HG03432 (cell line): ENCODE data around the gene SRCIN1.
"Not testable (repeated sequence)": the region's sequence is repeated elsewhere in the genome, so short reads cannot be mapped to it uniquely, and the experiment has no call there.

Experiments
- ATAC-seq: cut with Tn5 transposase; IDR thresholded peaks from one replicate; pipeline ENCODE4 v1.9.1; 2021; ENCODE audit warnings: mild to moderate bottlenecking, moderate library complexity; ENCODE audit not compliant: unreplicated experiment

Gene SRCIN1

DNA sequence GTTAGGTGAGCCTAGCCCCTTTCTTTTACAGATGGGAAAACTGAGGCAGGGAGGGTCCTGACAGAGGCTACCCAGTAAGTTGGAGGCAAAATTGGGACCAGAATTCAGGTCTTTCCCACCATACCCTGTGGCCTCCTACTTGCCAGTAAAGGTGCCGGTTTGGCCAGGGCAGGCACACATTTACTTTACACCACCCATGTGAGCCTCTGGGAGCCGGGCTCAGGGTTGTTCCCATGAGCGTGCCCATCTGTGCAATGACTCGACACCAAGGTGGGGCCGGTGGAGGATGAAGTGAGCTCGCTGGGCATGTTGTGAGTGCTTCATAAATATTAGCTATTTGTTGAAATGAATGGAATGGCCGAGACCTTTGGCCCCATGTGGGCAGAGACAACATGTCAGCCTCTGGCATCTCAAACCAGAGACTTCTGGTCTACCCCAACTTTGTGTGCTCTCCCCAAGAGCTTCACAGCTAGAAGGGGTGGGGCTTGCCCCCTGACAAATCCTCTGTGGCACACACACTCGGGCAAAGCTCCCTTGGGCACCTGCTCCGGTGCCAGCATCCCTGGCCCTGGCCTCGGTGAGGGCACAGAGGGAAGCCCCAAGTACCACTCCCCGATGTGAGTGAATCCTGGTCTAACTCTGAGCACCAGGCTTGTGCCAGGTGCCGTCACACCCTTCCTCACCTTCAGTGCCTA lies 60.1 kb downstream of the SRCIN1 start:
- no peak for ATAC-seq

GRCh38 chr17:38544839-38545209 lies 60.9 kb downstream of the SRCIN1 start:
- no peak for ATAC-seq

DNA sequence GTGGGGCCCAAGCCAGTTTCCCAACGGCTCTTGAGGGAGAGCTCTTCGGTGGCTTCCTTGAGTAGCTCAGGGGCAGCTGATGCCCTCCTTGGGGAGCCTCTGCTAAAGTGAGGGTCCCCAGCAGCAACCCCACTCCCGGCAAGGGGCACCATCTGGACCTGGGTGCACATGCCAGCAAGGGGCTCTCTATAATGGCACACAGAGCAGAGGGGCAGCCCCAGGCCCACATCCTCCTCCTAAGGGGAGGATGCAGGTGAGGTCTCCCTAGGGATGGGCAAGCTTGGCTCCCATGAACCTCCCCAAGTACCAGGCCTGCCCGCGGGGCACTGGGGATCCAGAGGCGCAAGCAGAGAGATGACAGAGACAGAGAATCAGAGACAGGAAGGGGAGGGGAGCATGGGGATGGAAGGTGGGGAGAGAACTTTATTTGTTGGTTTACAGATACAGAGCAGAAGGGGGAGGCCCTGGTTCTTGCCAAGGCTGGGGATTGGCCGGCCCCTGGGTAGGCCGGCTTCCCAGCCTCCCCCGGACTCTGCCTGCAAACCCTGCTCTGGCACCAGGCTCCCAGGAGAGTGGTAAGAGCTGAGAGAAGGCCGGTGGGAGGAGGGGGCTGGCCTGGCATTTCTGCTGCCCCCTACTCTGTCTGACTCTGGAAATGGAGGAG lies 61.4 kb downstream of the SRCIN1 start:
- no peak for ATAC-seq

DNA sequence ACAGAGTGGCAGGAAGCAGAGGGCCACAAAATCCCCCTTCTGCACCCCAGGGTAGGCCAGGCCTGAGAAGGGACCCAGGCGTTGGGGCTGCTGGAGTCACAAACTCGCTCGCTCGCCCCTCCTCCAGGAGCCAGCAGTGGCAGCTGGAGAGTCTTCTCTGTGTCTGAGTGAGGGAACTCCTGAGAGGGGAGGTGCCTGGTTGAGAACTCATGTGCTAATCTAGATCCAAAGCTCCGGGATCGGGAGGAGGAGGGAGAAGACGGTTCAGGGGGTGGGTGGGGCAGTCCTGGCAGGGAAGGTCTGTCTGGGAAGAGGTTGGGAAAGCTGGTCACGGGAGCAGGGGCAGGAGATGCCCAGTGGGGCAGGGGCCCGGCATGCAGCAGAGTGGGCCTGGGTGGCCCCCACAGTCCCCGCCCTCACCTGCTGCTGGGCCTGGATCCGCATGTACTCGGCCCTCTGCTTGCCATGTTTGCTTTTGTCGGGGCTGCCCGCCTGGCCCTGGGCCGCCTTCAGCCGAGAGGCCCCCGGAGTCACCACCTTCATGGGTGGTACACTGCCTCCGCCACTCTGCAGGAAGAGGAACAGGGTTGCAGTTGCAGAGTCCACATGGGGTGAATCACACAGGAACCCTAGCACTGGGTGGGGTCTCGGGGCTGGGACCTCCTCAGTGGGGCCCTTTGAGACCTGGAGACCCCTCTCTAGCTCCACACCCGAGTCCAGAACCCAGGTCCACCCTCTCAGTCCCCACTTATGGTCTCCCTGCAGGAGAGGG lies 62.2 kb downstream of the SRCIN1 start:
- no peak for ATAC-seq

DNA sequence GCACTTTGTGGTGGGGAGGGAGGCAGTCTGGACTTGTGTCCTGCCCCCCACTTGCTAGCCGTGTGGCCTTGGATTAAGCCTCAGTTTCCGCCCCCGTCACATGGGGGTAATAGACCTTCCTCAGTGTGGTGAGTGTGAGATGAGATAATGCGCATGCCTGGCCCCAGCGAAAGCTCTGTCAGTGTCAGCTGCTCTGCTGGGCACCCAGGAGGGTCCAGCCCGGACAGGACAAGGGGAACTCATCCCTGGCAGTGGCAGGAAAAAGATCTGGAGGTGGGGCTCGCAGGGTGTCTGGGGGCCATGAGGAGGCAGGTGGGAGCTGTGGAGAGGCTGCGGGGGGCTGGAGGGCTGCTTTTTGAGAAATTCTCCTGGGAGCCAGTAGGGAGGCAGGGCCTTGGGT lies 63.5 kb downstream of the SRCIN1 start:
- ATAC-seq: no peak

GRCh38 chr17:38541281-38541680 lies 64.5 kb downstream of the SRCIN1 start:
- ATAC-seq: no peak

DNA sequence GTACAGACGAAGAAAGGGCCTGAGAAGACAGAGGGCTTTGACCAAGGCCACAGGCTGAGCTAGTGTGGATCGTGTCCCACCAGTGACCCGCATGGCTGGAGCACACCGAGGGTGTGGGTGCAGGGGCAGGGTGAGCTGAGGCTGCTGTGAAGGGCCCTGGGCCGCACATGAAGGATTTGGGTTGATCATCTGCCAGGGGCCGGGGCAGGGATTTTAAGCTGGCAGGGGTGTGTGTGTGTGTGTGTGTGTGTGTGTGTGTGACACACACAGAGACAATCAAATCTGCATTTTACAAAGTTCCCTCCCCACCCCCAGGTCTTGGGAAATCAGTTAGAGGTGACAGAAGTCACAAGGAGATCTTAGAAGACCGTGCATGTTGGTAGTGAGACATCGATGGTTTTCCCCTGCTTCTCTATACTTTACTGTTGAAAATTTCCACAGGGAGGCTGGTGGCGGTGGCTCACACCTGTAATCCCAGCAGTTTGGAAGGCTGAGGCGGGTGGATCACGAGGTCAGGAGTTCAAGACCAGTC lies 65.2 kb downstream of the SRCIN1 start:
- ATAC-seq: no peak

- ATAC-seq: no peak
These were observed 66.4 kb downstream of the SRCIN1 start for GRCh38 chr17:38539386-38539785.

DNA sequence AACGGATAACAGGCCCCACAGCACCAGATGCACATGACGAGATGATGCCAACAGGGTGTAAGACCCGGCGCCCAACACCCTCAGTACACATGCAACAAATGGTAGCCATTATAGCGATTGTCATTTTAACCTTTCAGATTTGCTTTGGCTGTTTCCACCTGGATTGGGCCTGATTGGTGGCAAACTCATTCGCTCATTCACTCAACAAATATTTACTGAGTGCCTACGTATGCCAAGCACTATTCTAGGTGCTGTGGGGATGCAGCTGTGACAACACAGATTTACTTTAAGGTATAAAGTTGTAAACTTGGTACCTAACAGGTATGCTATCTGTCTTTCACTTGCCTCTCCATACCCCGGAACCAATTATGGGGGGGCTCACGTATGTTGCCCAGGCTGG lies 66.8 kb downstream of the SRCIN1 start:
- ATAC-seq: no peak

DNA sequence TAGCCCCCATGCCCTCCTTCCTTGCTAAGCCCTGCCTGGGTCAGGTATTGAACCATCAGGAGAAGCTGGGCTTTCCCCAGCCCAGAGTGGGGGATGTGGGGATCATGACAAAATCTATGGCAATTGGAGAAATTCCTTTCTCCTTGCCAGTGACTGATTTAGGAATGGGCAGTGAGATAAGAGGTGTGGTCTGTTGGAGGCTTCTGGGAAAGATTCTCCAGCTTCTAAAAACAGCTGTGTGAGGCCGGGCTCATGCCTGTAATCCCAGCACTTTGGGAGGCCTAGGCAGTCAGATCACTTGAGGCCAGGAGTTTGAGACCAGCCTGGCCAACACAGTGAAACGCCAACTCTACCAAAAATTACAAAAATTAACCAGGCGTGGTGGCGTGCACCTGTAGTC lies 69.1 kb downstream of the SRCIN1 start:
- no peak for ATAC-seq

DNA sequence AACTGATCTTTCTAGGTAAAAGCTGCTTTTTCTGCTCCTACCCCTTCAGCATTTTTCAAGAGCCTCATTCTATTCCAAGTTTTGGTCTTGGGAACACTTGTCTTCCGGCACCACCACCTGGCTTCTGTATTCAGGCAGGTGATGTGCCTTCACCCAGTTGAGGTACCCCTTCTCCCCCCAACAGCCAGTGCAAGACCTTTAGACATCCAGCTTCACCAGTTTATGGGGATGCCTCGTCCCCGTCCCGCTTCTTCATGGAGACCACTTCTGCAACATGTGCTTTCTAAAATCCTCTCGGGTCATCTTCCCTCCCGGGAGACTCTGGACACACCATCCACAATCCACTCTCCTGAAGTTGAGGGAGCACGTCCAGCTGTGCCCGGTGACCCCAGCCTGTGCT lies 69.9 kb downstream of the SRCIN1 start:
- ATAC-seq: no peak

DNA sequence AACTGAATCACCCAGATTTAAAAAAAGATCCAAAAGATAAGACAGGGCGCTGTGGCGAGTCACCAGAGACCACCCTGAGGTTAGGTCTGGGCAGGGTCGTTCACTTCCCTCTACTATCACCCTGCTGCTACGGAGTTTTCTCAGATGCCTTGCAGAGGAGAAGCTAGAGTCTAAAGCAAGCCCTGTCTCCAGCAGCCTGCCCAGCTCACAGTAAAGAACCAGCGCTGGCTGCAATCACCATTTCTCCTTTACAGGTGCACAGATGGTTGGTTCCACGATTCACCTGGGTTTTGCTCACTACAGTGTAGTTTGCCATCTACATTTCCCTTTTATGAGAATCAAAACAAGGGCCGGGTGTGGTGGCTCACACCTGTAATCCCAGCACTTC lies 71.3 kb downstream of the SRCIN1 start:
- ATAC-seq: no peak

- ATAC-seq: no peak
These were observed 71.8 kb downstream of the SRCIN1 start for GRCh38 chr17:38533866-38534497.

DNA sequence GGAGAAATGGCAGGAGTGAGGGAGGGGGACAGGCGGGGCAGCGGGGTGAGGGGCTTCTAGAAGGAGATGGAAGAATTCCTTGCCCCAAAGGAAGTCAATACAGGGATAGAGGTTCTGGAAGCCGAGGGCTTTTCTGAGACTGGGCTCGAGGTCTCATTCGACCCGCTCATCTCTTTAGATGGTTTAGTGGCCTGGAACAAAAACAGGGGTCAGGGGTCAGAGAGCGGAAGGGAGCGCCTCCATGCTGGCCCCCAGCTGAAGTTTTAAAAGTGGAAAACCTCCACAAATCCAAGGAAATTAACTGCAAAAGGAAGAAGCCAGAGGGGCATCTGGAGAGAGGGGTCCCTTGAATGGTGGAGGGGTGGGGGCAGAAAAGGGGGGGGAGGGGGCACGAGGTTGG lies 72.5 kb downstream of the SRCIN1 start:
- no peak for ATAC-seq

DNA sequence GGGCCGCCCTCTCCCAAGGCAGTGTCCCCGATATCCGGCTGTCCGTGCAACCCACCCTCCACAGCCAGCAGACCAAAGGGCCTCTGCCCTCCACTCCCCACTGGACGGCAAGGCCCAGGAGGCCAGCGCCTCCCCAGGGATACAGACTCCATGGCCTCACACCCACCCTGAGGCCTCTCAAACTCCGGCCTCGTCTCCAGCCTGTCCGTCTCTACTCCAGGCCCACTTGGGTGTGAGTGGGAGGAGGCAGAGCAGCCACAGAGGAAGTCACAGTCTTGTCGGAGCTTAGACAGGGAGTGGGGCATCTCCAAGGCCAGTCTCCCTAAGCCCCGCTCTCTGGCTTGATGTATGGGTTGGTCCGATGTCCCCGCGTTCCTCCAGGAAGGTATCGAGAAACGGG lies 73.3 kb downstream of the SRCIN1 start:
- no peak for ATAC-seq

GRCh38 chr17:38531761-38532160 lies 74.0 kb downstream of the SRCIN1 start:
- not testable (repeated sequence) for ATAC-seq

GRCh38 chr17:38530856-38531255 lies 74.9 kb downstream of the SRCIN1 start:
- ATAC-seq: not testable (repeated sequence)

DNA sequence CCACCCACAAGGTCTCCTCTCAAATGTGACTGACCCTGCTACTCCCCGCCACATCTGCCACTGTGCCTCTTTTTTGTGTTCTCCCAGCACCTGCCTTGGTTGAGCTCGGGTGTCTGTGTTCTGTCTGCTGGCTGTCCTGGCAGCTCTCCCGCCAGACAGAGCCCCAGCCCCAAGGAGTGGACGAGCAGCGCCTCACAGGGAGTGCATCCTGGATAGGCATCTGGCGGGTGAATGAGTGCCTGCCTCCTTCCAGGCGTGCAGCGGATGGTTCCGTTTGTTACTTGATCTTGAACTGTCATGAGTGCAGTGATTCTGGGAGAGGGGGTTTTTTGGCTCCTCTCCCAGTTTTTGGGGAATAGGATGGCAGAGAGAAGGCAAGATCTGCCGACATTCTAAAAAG lies 77.6 kb downstream of the SRCIN1 start:
- ATAC-seq: not testable (repeated sequence)

GRCh38 chr17:38526526-38526925 lies 79.2 kb downstream of the SRCIN1 start:
- ATAC-seq: not testable (repeated sequence)

DNA sequence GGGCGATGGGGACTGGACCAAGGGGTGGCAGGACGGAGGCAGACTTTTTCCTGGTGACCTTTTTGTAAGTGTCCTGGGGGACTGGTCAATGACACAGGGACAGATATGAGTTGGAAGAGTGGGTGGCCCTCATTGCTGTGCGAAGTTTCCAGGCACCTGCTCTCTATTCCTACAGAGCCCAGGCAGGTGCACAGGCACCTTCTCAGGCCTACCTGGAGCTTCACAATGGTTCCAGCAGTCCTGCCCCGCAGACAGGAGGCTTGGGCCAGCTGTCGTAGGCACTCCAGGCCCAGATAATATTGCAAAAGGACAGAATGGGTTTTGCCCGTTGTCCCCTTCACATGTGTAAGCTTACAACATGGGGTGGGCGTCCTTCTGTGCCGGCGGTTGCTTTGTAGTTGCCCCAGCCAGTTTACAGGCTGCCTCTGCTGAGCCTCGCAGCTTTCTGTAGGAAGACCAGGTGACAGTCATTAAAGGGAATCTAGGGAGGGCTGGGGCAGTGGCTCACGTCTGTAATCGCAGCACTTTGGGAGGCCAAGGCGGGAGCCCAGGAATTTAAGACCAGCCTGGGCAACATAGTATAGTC lies 93.2 kb downstream of the SRCIN1 start:
- no peak for ATAC-seq
